Osteocyte (in vitro differentiated cells): Measurements from ENCODE around the gene CNTN5. TPM values are rescaled to one million over a fixed set of nuclear protein-coding genes. Genes with fewer than 3 reads are reported as not detected.

Experiments used
- DNase-seq: peaks from one replicate; pipeline ENCODE4 v3.0.0; 2021; ENCODE audit warnings: mixed read lengths; ENCODE audit not compliant: unreplicated experiment; ENCODE audit errors: extremely low spot score
- H3K27ac Mint-ChIP-seq: one replicate; pipeline ENCODE4 v1.8.0; 2021; ENCODE audit warnings: mild to moderate bottlenecking, mixed read lengths; ENCODE audit not compliant: unreplicated experiment
- H3K27me3 Mint-ChIP-seq: one replicate; pipeline ENCODE4 v1.8.0; 2021; ENCODE audit warnings: mixed read lengths; ENCODE audit not compliant: unreplicated experiment
- H3K36me3 Mint-ChIP-seq: one replicate; pipeline ENCODE4 v1.8.0; 2021; ENCODE audit warnings: mixed read lengths; ENCODE audit not compliant: unreplicated experiment
- H3K4me1 Mint-ChIP-seq: one replicate; pipeline ENCODE4 v1.8.0; 2021; ENCODE audit warnings: mixed read lengths; ENCODE audit not compliant: unreplicated experiment
- H3K4me3 Mint-ChIP-seq: one replicate; pipeline ENCODE4 v1.8.0; 2021; ENCODE audit warnings: mild to moderate bottlenecking, moderate library complexity, mixed read lengths; ENCODE audit not compliant: unreplicated experiment
- H3K9me3 Mint-ChIP-seq: one replicate; pipeline ENCODE4 v1.8.0; 2021; ENCODE audit warnings: mixed read lengths; ENCODE audit not compliant: unreplicated experiment
- total RNA-seq: library from RNA; stranded (reverse); gene quantifications from 2 replicates; pipeline ENCODE4 v1.2.1, GENCODE V29; 2021
- TF ChIP-seq, protein P1 (sequence below): fragments of 200-600 bp; sonication (generic); IDR thresholded peaks from 2 replicates; pipeline ENCODE4 v1.5.0; 2021; ENCODE audit warnings: antibody characterized with exemption, mild to moderate bottlenecking, moderate library complexity

CNTN5 gene
- total RNA-seq, 1 donor from 2014 or later, result 0.30 TPM

DNA sequence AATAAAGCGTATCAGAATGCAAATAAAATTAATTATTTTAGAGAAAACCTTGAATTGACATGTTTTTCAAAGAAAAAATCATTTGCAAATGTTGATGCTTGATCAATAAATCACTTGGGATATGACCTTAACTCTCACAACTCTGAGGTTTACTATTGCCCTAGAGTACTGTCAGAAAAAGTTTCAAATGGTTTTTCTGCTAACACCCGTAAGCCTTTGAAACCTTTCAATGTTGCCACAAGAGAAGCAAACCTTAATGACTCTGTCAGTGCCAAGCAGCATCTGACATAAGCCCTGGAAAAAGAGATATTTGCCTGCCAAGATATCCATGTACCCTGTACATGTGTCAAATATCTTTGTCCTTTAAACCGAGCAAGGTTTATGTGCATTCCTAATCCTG lies 1282.1 kb downstream of the CNTN5 start:
- DNase-seq, result no peak

DNA sequence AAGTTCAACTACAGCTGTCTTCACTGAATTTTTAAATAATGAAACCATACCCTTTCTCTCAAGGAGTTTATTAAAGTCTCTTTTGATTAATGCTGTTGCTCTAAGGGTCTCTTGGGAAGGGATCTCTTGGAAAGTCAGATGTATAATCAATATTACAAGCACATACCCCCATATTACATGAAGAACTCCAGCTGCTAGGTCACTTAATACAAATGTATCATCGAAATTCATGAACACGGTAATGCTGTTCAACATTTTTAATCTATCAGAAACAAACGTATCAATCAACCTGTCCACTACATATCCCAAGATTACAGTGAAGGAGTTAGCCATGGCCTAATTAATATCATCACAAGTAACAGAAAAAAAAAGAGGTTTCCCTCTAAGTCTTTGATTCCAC lies 1283.1 kb downstream of the CNTN5 start:
- Mint-ChIP-seq H3K9me3 (no peaks in the 10 kb centered on the region), H3K36me3 (no peaks in the 10 kb centered on the region), H3K4me1 (no peaks in the 10 kb centered on the region), H3K4me3 (no peak overlapping the region), H3K27me3 (peaks cover 3% of the 10 kb centered on the region), H3K27ac (no peak overlapping the region)
- no peak for DNase-seq
- TF ChIP-seq, protein P1, sequence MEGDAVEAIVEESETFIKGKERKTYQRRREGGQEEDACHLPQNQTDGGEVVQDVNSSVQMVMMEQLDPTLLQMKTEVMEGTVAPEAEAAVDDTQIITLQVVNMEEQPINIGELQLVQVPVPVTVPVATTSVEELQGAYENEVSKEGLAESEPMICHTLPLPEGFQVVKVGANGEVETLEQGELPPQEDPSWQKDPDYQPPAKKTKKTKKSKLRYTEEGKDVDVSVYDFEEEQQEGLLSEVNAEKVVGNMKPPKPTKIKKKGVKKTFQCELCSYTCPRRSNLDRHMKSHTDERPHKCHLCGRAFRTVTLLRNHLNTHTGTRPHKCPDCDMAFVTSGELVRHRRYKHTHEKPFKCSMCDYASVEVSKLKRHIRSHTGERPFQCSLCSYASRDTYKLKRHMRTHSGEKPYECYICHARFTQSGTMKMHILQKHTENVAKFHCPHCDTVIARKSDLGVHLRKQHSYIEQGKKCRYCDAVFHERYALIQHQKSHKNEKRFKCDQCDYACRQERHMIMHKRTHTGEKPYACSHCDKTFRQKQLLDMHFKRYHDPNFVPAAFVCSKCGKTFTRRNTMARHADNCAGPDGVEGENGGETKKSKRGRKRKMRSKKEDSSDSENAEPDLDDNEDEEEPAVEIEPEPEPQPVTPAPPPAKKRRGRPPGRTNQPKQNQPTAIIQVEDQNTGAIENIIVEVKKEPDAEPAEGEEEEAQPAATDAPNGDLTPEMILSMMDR, result no peak

More for the DNA sequence above, 1282.1 kb downstream of the CNTN5 start:
- H3K36me3 Mint-ChIP-seq, result no peaks in the 10 kb centered on the region
- H3K9me3 Mint-ChIP-seq, result no peaks in the 10 kb centered on the region
- H3K4me3 Mint-ChIP-seq, result no peak overlapping the region
- H3K27me3 Mint-ChIP-seq, result peaks cover 3% of the 10 kb centered on the region
- TF ChIP-seq, protein P1, result no peak
- H3K27ac Mint-ChIP-seq, result no peak overlapping the region
- no peaks in the 10 kb centered on the region for H3K4me1 Mint-ChIP-seq

DNA sequence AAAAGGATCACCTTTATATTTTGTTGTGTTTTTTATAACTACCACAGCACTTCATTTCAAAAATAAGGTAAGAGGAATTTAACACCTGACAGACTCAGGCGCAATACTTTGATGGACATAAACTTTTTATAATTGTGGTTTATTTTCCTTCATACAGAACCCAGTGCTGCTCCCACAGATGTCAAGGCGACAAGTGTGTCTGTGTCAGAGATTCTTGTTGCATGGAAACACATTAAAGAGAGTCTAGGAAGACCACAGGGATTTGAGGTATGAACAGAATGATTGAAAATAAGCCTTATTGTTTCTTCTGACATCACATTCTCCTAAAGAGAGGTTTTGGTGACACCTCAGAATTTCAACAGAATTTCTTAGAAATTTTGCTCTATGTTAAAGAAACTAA lies 1287.5 kb downstream of the CNTN5 start:
- H3K4me1 Mint-ChIP-seq, result no peaks in the 10 kb centered on the region
- no peak overlapping the region for H3K4me3 Mint-ChIP-seq
- H3K36me3 Mint-ChIP-seq, result no peaks in the 10 kb centered on the region
- DNase-seq, result no peak
- TF ChIP-seq, protein P1, result no peak
- no peaks in the 10 kb centered on the region for H3K9me3 Mint-ChIP-seq
- peaks cover 5% of the 10 kb centered on the region for H3K27me3 Mint-ChIP-seq
- H3K27ac Mint-ChIP-seq, result no peak overlapping the region

DNA sequence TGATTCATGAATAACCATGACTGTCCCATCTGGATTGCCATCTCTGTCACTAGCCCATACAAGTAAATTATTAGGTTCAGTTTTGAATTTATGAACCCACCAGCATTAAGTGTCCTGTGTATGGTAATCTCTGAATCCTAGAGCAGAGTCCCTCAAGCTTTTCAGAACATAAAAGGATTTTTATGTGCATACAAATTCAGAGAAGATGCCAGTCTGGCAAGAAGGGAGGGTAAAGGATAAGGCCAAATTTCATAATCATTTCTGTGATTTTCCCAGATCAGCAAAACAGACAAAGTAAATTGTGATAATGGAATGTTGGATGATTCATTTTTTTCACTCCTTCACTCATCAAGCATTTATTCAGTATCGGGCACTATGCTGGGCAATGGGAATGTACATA lies 1295.2 kb downstream of the CNTN5 start:
- TF ChIP-seq, protein P1, result no peak
- Mint-ChIP-seq H3K9me3 (no peaks in the 10 kb centered on the region), H3K4me1 (no peaks in the 10 kb centered on the region), H3K27me3 (peaks cover 16% of the 10 kb centered on the region), H3K4me3 (no peak overlapping the region), H3K27ac (no peak overlapping the region), H3K36me3 (no peaks in the 10 kb centered on the region)
- no peak for DNase-seq

DNA sequence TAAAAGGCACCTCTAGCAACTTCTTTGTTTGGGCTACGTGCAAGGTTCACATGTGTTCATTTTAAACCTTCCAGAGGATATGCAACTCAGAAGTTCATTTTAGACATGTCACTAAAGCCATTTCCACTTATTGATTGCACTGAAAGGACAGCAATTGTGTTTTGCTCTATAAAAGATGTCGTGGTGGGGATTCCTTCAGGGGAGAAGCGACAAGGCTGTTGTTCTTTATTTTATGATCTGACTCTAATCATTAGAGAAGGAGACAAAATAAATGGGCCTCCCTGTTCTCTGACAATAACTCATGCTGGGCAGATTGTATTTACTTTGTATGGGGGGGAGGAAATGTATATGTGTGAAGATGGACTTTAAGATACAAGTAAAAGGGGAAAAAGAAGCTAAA lies 1296.2 kb downstream of the CNTN5 start:
- TF ChIP-seq, protein P1, result no peak
- peaks cover 16% of the 10 kb centered on the region for H3K27me3 Mint-ChIP-seq
- H3K9me3 Mint-ChIP-seq, result no peaks in the 10 kb centered on the region
- H3K36me3 Mint-ChIP-seq, result no peaks in the 10 kb centered on the region
- no peaks in the 10 kb centered on the region for H3K4me1 Mint-ChIP-seq
- DNase-seq, result no peak
- H3K27ac Mint-ChIP-seq, result no peak overlapping the region
- no peak overlapping the region for H3K4me3 Mint-ChIP-seq
